CD4-positive, alpha-beta T cell (primary cell): ENCODE results near the gene MANSC4. TPM values are rescaled to one million over a fixed set of nuclear protein-coding genes. Genes with fewer than 3 reads are reported as not detected.

ENCODE experiments used
- ATAC-seq: fragments of 200-7000 bp; cut with Tn5 transposase; one replicate; pipeline ENCODE4 v1.10.0; 2022; ENCODE audit warnings: mild to moderate bottlenecking; ENCODE audit not compliant: poor library complexity
- CTCF ChIA-PET: fragments of 350-600 bp; sonication (Branson Sonifier 250); formaldehyde crosslinking; loops from one replicate; lab custom pipeline; 2021; ENCODE audit warnings: antibody characterized with exemption, inconsistent platforms; lab: Charles Lee
- POLR2A ChIA-PET: fragments of 350-600 bp; sonication (Branson Sonifier 250); formaldehyde crosslinking; loops from one replicate; lab custom pipeline; 2021; ENCODE audit warnings: antibody characterized with exemption, inconsistent platforms; lab: Charles Lee
- DNase-seq, 14 experiments: peaks; one replicate each; pipeline ENCODE4 v3.0.0-alpha.2; 2013 to 2020; ENCODE audit warnings: mixed read lengths in 2 of 14
- H3K27ac ChIP-seq, 2 donors: one replicate each; pipeline versions ENCODE4 v1.5.1 to v1.7.0; 2013; ENCODE audit warnings: low read length in 2 of 2, low read depth in 1 of 2, mild to moderate bottlenecking in 1 of 2
- H3K27me3 ChIP-seq, 2 experiments: 1 replicate in 1 of 2; 2 replicates in 1 of 2; pipeline versions ENCODE4 v1.6.1 to v1.7.0; 2013; ENCODE audit warnings: low read length in 2 of 2, control low read depth in 1 of 2, mild to moderate bottlenecking in 1 of 2, moderate library complexity in 1 of 2; ENCODE audit not compliant: insufficient read depth in 2 of 2, control insufficient read depth in 1 of 2
- H3K36me3 ChIP-seq: one replicate; pipeline ENCODE4 v1.6.1; 2013; ENCODE audit warnings: low read length, control low read depth; ENCODE audit not compliant: insufficient read depth
- H3K4me1 ChIP-seq: one replicate; pipeline ENCODE4 v1.6.1; 2013; ENCODE audit warnings: low read length, control low read depth; ENCODE audit not compliant: insufficient read depth
- H3K4me3 ChIP-seq: one replicate; pipeline ENCODE4 v1.5.1; 2013; ENCODE audit warnings: mild to moderate bottlenecking, low read length, moderate library complexity
- H3K9me3 ChIP-seq, 2 experiments: 1 replicate in 1 of 2; 2 replicates in 1 of 2; pipeline versions ENCODE4 v1.6.1 to v1.7.0; 2013; ENCODE audit warnings: low read length in 2 of 2, mild to moderate bottlenecking in 2 of 2, control low read depth in 1 of 2, moderate library complexity in 1 of 2; ENCODE audit not compliant: control insufficient read depth in 1 of 2, insufficient read depth in 1 of 2
- H3K27ac Mint-ChIP-seq: one replicate; pipeline ENCODE4 v1.8.0; 2020; ENCODE audit warnings: mixed read lengths
- H3K27me3 Mint-ChIP-seq: one replicate; pipeline ENCODE4 v1.8.0; 2021; ENCODE audit warnings: mixed read lengths
- H3K36me3 Mint-ChIP-seq: one replicate; pipeline ENCODE4 v1.8.0; 2021; ENCODE audit warnings: low read depth, mixed read lengths
- H3K4me1 Mint-ChIP-seq: one replicate; pipeline ENCODE4 v1.8.0; 2021; ENCODE audit warnings: low read depth, mixed read lengths
- H3K4me3 Mint-ChIP-seq: one replicate; pipeline ENCODE4 v1.8.0; 2020; ENCODE audit warnings: mild to moderate bottlenecking, mixed read lengths
- H3K9me3 Mint-ChIP-seq: one replicate; pipeline ENCODE4 v1.8.0; 2020; ENCODE audit warnings: mixed read lengths
- CTCF ChIP-seq: fragments of 200-600 bp; IDR thresholded peaks from one replicate; pipeline ENCODE4 v1.8.0; 2022; ENCODE audit warnings: antibody characterized with exemption, mild to moderate bottlenecking
- intact Hi-C, 2 experiments: fragments of 100-400 bp; cut with DNase I in 1 of 2; cut with micrococcal nuclease in 1 of 2; formaldehyde crosslinking; loops; one replicate each; pipeline versions ENCODE4 v1.15.1 to v1.9.0; 2023 to 2025; cut with DNase I, micrococcal nuclease
- total RNA-seq, 174 experiments: library from RNA in 2 of 174; stranded (reverse) in 2 of 174; gene quantifications; one replicate each; pipeline ENCODE4 v1.2.3 and lab custom pipeline; 2021 to 2026

MANSC4 gene
- total RNA-seq, 2 experiments from 2014 or later = not detected

GRCh38 chr12:27777141-27777540 is 2.9 kb downstream of the MANSC4 start:
- ChIA-PET POLR2A (no interaction called here), CTCF (no interaction called here)
- no peak for TF ChIP-seq CTCF
- Mint-ChIP-seq H3K4me3 (peak overlapping the region; percentile 52), H3K27me3 (no peaks in the 10 kb centered on the region), H3K27ac (no peak overlapping the region), H3K9me3 (no peaks in the 10 kb centered on the region), H3K4me1 (peaks cover 19% of the 10 kb centered on the region), H3K36me3 (peaks cover 7% of the 10 kb centered on the region)
- no peak overlapping the region for H3K4me3 ChIP-seq
- DNase-seq (no peak), ATAC-seq (no peak)
- H3K4me1 ChIP-seq = peaks cover 24% of the 10 kb centered on the region
- no peaks in the 10 kb centered on the region for H3K27me3 ChIP-seq
- no peaks in the 10 kb centered on the region for H3K9me3 ChIP-seq
- no peaks in the 10 kb centered on the region for H3K36me3 ChIP-seq
- intact Hi-C loops = no loop called here
- H3K27ac ChIP-seq = no peak overlapping the region

GRCh38 chr12:27772328-27773049 is 7.5 kb downstream of the MANSC4 start:
- Histone ChIP-seq H3K27me3 (no peaks in the 10 kb centered on the region), H3K4me3 (no peak overlapping the region), H3K9me3 (no peaks in the 10 kb centered on the region), H3K36me3 (no peaks in the 10 kb centered on the region), H3K4me1 (no peaks in the 10 kb centered on the region), H3K27ac (no peak overlapping the region)
- Mint-ChIP-seq H3K27me3 (no peaks in the 10 kb centered on the region), H3K4me1 (no peaks in the 10 kb centered on the region), H3K9me3 (no peaks in the 10 kb centered on the region), H3K36me3 (no peaks in the 10 kb centered on the region), H3K4me3 (no peak overlapping the region), H3K27ac (no peak overlapping the region)
- POLR2A ChIA-PET = no interaction called here
- CTCF ChIA-PET = no interaction called here
- no peak for ATAC-seq
- TF ChIP-seq CTCF = no peak
- DNase-seq = no peak
- intact Hi-C loops = no loop called here

- Mint-ChIP-seq H3K9me3 (no peaks in the 10 kb centered on the region), H3K27me3 (no peaks in the 10 kb centered on the region), H3K36me3 (no peaks in the 10 kb centered on the region), H3K27ac (no peak overlapping the region), H3K4me3 (no peak overlapping the region), H3K4me1 (no peaks in the 10 kb centered on the region)
- Histone ChIP-seq H3K4me3 (no peak overlapping the region), H3K27me3 (no peaks in the 10 kb centered on the region), H3K36me3 (no peaks in the 10 kb centered on the region), H3K9me3 (no peaks in the 10 kb centered on the region), H3K4me1 (no peaks in the 10 kb centered on the region), H3K27ac (no peak overlapping the region)
- POLR2A ChIA-PET = no interaction called here
- CTCF ChIA-PET = interaction anchor here (0.6 kb wide), 1 partner anchor 120 kb away, joined by 3 read pairs; no protein-coding TSS in a partner anchor
- TF ChIP-seq CTCF = no peak
- intact Hi-C loops = no loop called here
- DNase-seq (no peak), ATAC-seq (no peak)
Observed at GRCh38 chr12:27771481-27772327, 8.3 kb downstream of the MANSC4 start.
